IPS-20b (cell line): ENCODE data around the gene GRK5.
"Not testable (repeated sequence)": the region's sequence is repeated elsewhere in the genome, so short reads cannot be mapped to it uniquely, and the experiment has no call there.

Experiments used
- H3K27ac ChIP-seq: one replicate; pipeline ENCODE4 v1.5.1; 2013; ENCODE audit warnings: low read length
- H3K27me3 ChIP-seq: 2 replicates; pipeline ENCODE4 v1.6.1; 2013; ENCODE audit warnings: mild to moderate bottlenecking, low read length, inconsistent platforms; ENCODE audit not compliant: insufficient read depth
- H3K36me3 ChIP-seq: 2 replicates; pipeline ENCODE4 v1.6.1; 2013; ENCODE audit warnings: low read depth, mild to moderate bottlenecking, inconsistent platforms, low read length, moderate library complexity; ENCODE audit not compliant: insufficient read depth
- H3K4me1 ChIP-seq: 2 replicates; pipeline ENCODE4 v1.6.1; 2013; ENCODE audit warnings: mild to moderate bottlenecking, control low read depth, inconsistent platforms, low read length, moderate library complexity; ENCODE audit not compliant: insufficient read depth
- H3K4me3 ChIP-seq: 2 replicates; pipeline ENCODE4 v1.5.1; 2013; ENCODE audit warnings: mild to moderate bottlenecking, low read length, inconsistent platforms
- H3K9ac ChIP-seq: 2 replicates; pipeline ENCODE4 v1.6.1; 2013; ENCODE audit warnings: low read depth, mild to moderate bottlenecking, inconsistent platforms, low read length, moderate library complexity
- H3K9me3 ChIP-seq: 2 replicates; pipeline ENCODE4 v1.6.1; 2013; ENCODE audit warnings: mild to moderate bottlenecking, low read depth, low read length, inconsistent platforms; ENCODE audit not compliant: insufficient read depth

GRK5 gene

GRCh38 chr10:119227825-119228224 lies 20.5 kb downstream of the GRK5 start:
- H3K36me3 ChIP-seq: no peaks in the 10 kb centered on the region
- H3K4me3 ChIP-seq: no peak overlapping the region
- H3K27ac ChIP-seq: no peak overlapping the region
- peaks cover under 1% of the 10 kb centered on the region; the same call in 1 of the 2 replicates for H3K4me1 ChIP-seq
- H3K27me3 ChIP-seq: no peaks in the 10 kb centered on the region
- no peaks in the 10 kb centered on the region; the same call in 1 of the 2 replicates for H3K9me3 ChIP-seq
- no peak overlapping the region for H3K9ac ChIP-seq

GRCh38 chr10:119231654-119232053 lies 24.3 kb downstream of the GRK5 start:
- Histone ChIP-seq H3K9me3 (no peaks in the 10 kb centered on the region; the same call in 1 of the 2 replicates), H3K27ac (no peak overlapping the region), H3K36me3 (no peaks in the 10 kb centered on the region), H3K4me1 (no peaks in the 10 kb centered on the region), H3K9ac (no peak overlapping the region), H3K27me3 (no peaks in the 10 kb centered on the region), H3K4me3 (no peak overlapping the region)

- not testable (repeated sequence) for H3K4me1 ChIP-seq, H3K27me3 ChIP-seq, H3K27ac ChIP-seq, H3K4me3 ChIP-seq, H3K9me3 ChIP-seq, H3K36me3 ChIP-seq, H3K9ac ChIP-seq
Measured at GRCh38 chr10:119232439-119232838, 25.1 kb downstream of the GRK5 start.

GRCh38 chr10:119233123-119233820 lies 25.9 kb downstream of the GRK5 start:
- no peaks in the 10 kb centered on the region; the same call in 1 of the 2 replicates for H3K9me3 ChIP-seq
- no peaks in the 10 kb centered on the region for H3K36me3 ChIP-seq
- no peaks in the 10 kb centered on the region for H3K27me3 ChIP-seq
- no peak overlapping the region for H3K4me3 ChIP-seq
- H3K27ac ChIP-seq: no peak overlapping the region
- no peak overlapping the region for H3K9ac ChIP-seq
- H3K4me1 ChIP-seq: no peaks in the 10 kb centered on the region

- Histone ChIP-seq H3K27ac (no peak overlapping the region), H3K4me1 (no peaks in the 10 kb centered on the region), H3K4me3 (no peak overlapping the region), H3K27me3 (no peaks in the 10 kb centered on the region), H3K9ac (no peak overlapping the region), H3K36me3 (no peaks in the 10 kb centered on the region), H3K9me3 (no peaks in the 10 kb centered on the region; the same call in 1 of the 2 replicates)
Measured at GRCh38 chr10:119233821-119234220, 26.4 kb downstream of the GRK5 start.

GRCh38 chr10:119235356-119235755 lies 28.0 kb downstream of the GRK5 start:
- no peaks in the 10 kb centered on the region for H3K4me1 ChIP-seq
- H3K4me3 ChIP-seq: no peak overlapping the region
- H3K9ac ChIP-seq: no peak overlapping the region
- no peaks in the 10 kb centered on the region; the same call in 1 of the 2 replicates for H3K9me3 ChIP-seq
- H3K27me3 ChIP-seq: no peaks in the 10 kb centered on the region
- H3K36me3 ChIP-seq: no peaks in the 10 kb centered on the region
- no peak overlapping the region for H3K27ac ChIP-seq

GRCh38 chr10:119237722-119238436 lies 30.5 kb downstream of the GRK5 start:
- Histone ChIP-seq H3K9ac (no peak overlapping the region), H3K4me3 (no peak overlapping the region), H3K36me3 (no peaks in the 10 kb centered on the region), H3K9me3 (no peaks in the 10 kb centered on the region; the same call in 1 of the 2 replicates), H3K27ac (no peak overlapping the region), H3K27me3 (no peaks in the 10 kb centered on the region), H3K4me1 (peaks cover 7% of the 10 kb centered on the region; the same call in 1 of the 2 replicates)

GRCh38 chr10:119238577-119238976 lies 31.2 kb downstream of the GRK5 start:
- Histone ChIP-seq H3K27ac (no peak overlapping the region), H3K9ac (no peak overlapping the region)

GRCh38 chr10:119239015-119239414 lies 31.6 kb downstream of the GRK5 start:
- H3K36me3 ChIP-seq, H3K9me3 ChIP-seq, H3K4me1 ChIP-seq, H3K9ac ChIP-seq, H3K27ac ChIP-seq, H3K27me3 ChIP-seq, H3K4me3 ChIP-seq: not testable (repeated sequence)

More at GRCh38 chr10:119238577-119238976, 31.2 kb downstream of the GRK5 start:
- Histone ChIP-seq H3K36me3 (no peaks in the 10 kb centered on the region), H3K27me3 (no peaks in the 10 kb centered on the region), H3K9me3 (no peaks in the 10 kb centered on the region), H3K4me3 (no peak overlapping the region), H3K4me1 (peaks cover 7% of the 10 kb centered on the region; the same call in 1 of the 2 replicates)

GRCh38 chr10:119239630-119240029 lies 32.3 kb downstream of the GRK5 start:
- H3K27ac ChIP-seq, H3K27me3 ChIP-seq, H3K9me3 ChIP-seq, H3K36me3 ChIP-seq, H3K4me3 ChIP-seq, H3K4me1 ChIP-seq, H3K9ac ChIP-seq: not testable (repeated sequence)

GRCh38 chr10:119241066-119241465 lies 33.7 kb downstream of the GRK5 start:
- Histone ChIP-seq H3K36me3 (no peaks in the 10 kb centered on the region), H3K9ac (no peak overlapping the region), H3K9me3 (no peaks in the 10 kb centered on the region), H3K4me1 (peaks cover 7% of the 10 kb centered on the region; the same call in 1 of the 2 replicates), H3K27me3 (no peaks in the 10 kb centered on the region), H3K4me3 (no peak overlapping the region), H3K27ac (no peak overlapping the region)

GRCh38 chr10:119242186-119242585 lies 34.8 kb downstream of the GRK5 start:
- Histone ChIP-seq H3K27me3 (no peaks in the 10 kb centered on the region), H3K4me1 (peaks cover 7% of the 10 kb centered on the region; the same call in 1 of the 2 replicates), H3K27ac (no peak overlapping the region), H3K9me3 (no peaks in the 10 kb centered on the region), H3K36me3 (no peaks in the 10 kb centered on the region), H3K4me3 (no peak overlapping the region), H3K9ac (no peak overlapping the region)
